Suppressor macrophage (primary cell): Measurements from ENCODE around the gene SPAG9.

ENCODE experiments used
- DNase-seq, 4 experiments: peaks; one replicate each; pipeline ENCODE4 v3.0.0-alpha.2; 2020 to 2022

The SPAG9 gene

DNA sequence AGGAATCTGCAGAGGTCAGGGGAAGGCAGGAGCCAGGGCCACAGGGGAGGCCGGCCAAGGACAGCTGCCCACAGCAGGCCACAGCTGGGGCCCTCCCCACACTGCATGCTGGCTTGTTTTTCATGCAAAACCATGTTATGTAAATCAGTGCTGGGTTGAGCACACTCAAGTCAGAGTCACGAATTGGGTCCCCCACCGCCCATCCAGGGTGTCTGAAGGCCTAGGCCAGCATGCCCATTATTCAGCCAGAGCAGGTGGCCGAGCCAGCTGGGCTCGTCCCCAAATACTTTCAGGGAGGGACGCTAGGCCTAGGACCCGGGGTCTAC, 203.3 kb downstream of the SPAG9 start:
- no peak for DNase-seq

- no peak for DNase-seq
Observed at GRCh38 chr17:50916708-50917417, 203.8 kb downstream of the SPAG9 start.

- peak; percentile 33 to 66 (median 40) for DNase-seq
Observed at GRCh38 chr17:50916026-50916707, 204.5 kb downstream of the SPAG9 start.

DNA sequence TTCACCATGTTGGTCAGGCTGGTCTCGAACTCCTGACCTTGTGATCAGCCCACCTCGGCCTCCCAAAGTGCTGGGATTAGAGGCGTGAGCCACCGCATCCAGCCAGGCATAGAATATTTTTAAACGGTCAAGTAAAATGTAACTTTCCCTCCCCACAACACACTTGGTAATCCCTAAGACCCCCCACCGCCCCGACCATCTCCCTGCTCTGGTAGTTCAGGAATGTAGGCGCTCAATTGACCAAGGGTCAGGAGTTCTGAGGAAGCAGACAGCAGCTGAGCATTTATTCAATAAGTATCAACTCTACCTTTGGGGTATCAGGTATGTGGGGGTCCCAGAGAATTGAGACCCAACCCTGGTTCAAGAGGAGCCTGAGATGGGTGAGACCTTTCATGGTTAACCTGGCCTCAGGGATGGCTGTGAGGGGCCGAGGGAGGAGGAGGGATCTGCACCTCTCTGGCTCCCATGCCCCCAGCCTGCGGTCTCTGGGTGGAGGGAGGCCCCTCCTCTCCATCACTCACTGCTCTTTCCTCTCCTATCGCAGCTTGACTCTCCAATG, 206.1 kb downstream of the SPAG9 start:
- DNase-seq: no peak

DNA sequence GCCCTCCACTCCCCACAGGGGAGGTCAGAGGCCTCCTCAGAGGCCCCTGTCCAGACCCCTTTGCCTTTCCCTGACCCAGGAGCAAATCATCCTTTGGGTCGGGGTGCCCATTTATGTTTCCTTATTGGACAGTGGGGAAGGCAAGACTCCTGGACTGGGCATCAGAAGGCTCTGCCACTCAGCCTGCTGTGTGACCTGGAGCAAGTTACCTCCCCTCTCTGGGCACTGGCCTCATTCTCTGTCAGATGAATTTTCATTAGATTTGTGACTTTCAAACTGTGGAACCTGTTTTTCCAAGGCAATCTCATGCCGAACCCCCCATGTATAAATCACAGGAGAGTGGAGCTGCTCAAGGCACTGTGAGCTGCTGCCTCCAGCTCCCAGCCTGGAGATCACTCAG, 207.5 kb downstream of the SPAG9 start:
- DNase-seq: no peak
